ENCODE data around the gene DEDD2.

- TF ChIP-seq CTCF (IDR thresholded peaks at IDR 0.05; ENCODE audit: borderline replicate concordance, extremely low read depth, low read length, poor library complexity, severe bottlenecking) (no peak), EZH2 (IDR thresholded peaks at IDR 0.05; ENCODE audit: borderline replicate concordance, low read depth, low read length, severe bottlenecking) (no peak)
Measured at GRCh38 chr19:42207767-42208271, 9.7 kb downstream of the DEDD2 start.

Data from DND-41 (cell line).